Kidney (tissue), 14 donors: Measurements from ENCODE around the gene MMP14. TPM values are rescaled to one million over a fixed set of nuclear protein-coding genes. Genes with fewer than 3 reads are reported as not detected.

Experiments
- DNase-seq, 5 donors: peaks; one replicate each; pipeline ENCODE4 v3.0.0-alpha.2; 2013 to 2020
- FAIRE-seq: peaks from 2 replicates; lab custom pipeline; 2012; peaks lifted over from hg19 to GRCh38; lab: Jason Lieb, UNC
- H3K27ac ChIP-seq, 2 donors: one replicate each; pipeline ENCODE4 v1.7.0; 2013; ENCODE audit warnings: low read depth in 2 of 2, low read length in 2 of 2, inconsistent platforms in 1 of 2
- H3K27me3 ChIP-seq: one replicate; pipeline ENCODE4 v1.7.1; 2013; ENCODE audit warnings: low read length, inconsistent platforms; ENCODE audit not compliant: control insufficient read depth, insufficient read depth
- H3K36me3 ChIP-seq, 3 donors: one replicate each; pipeline versions ENCODE4 v1.7.0 to v1.7.1; 2013; ENCODE audit warnings: low read length in 3 of 3, control low read depth in 1 of 3, inconsistent platforms in 1 of 3; ENCODE audit not compliant: insufficient read depth in 3 of 3, control insufficient read depth in 2 of 3
- H3K4me1 ChIP-seq, 3 donors: one replicate each; pipeline versions ENCODE4 v1.7.0 to v1.7.1; 2013; ENCODE audit warnings: low read length in 3 of 3, inconsistent platforms in 1 of 3, low read depth in 1 of 3; ENCODE audit not compliant: control insufficient read depth in 2 of 3, insufficient read depth in 2 of 3
- H3K4me3 ChIP-seq, 3 donors: one replicate each; pipeline versions ENCODE4 v1.7.0 to v1.8.1; 2013; ENCODE audit warnings: low read length in 3 of 3, control low read depth in 1 of 3, inconsistent platforms in 1 of 3
- H3K9ac ChIP-seq, 3 donors: one replicate each; pipeline versions ENCODE4 v1.7.0 to v1.7.1; 2013; ENCODE audit warnings: low read length in 3 of 3, control low read depth in 1 of 3, inconsistent platforms in 1 of 3
- H3K9me3 ChIP-seq, 3 donors: one replicate each; pipeline versions ENCODE4 v1.7.0 to v1.7.1; 2013; ENCODE audit warnings: low read length in 3 of 3, control low read depth in 1 of 3, inconsistent platforms in 1 of 3; ENCODE audit not compliant: control insufficient read depth in 2 of 3, insufficient read depth in 1 of 3
- CTCF ChIP-seq: IDR thresholded peaks from 3 replicates; pipeline ENCODE4 v1.5.1; 2012; ENCODE audit warnings: mild to moderate bottlenecking, moderate library complexity, borderline replicate concordance; ENCODE audit not compliant: insufficient read depth; ENCODE audit errors: extremely low read depth
- intact Hi-C: fragments of 100-400 bp; cut with DNase I; formaldehyde crosslinking; loops from one replicate; pipeline ENCODE4 v1.11.1; 2022
- polyA plus RNA-seq: library from polyadenylated mRNA; stranded (reverse); fragments of 350-450 nt; fragmentation: Illumina TruSeq; extraction: RNeasy Lipid Tissue Mini Kit (QIAGEN cat#74804); gene quantifications from one replicate; pipeline ENCODE4 v1.2.3, GENCODE V29; 2014; ENCODE audit warnings: low read depth, low replicate concordance; ENCODE audit not compliant: insufficient read depth
- total RNA-seq: library from RNA; stranded (reverse); fragmentation: NEBNext Ultra II Directional; extraction: Animal tissue kit (Norgen Biotek cat#: 25700); gene quantifications from one replicate; pipeline ENCODE4 v1.2.1, GENCODE V29; 2021
- donor health status: control.
- donor health status: control.
- donor health status: control.
- donor health status: control.
- donor health status: control.
- donor health status: DM: yes; HTN: yes; CAD: no.
- donor health status: Normal renal cell carcinoma (clear cell type).

Gene MMP14
- total and polyA plus RNA-seq, 2 donors from 2014 or later, result 30.1 to 108 TPM

- DNase-seq (no peak), FAIRE-seq (no peak)
- Histone ChIP-seq H3K9me3 (no peaks in the 10 kb centered on the region), H3K4me1 (peaks cover 0 to 3% (median 0%) of the 10 kb centered on the region in 3 donors), H3K27ac (no peak overlapping the region), H3K36me3 (peaks cover 11 to 42% (median 24%) of the 10 kb centered on the region in 3 donors), H3K27me3 (no peaks in the 10 kb centered on the region), H3K9ac (no peak overlapping the region), H3K4me3 (no peak overlapping the region)
- no peak for TF ChIP-seq CTCF
- intact Hi-C loops, result no loop called here
Measured at GRCh38 chr14:22841311-22841710, 4.9 kb downstream of the MMP14 start.

GRCh38 chr14:22841769-22842168, 5.4 kb downstream of the MMP14 start:
- H3K4me3 ChIP-seq, result no peak overlapping the region
- FAIRE-seq (no peak), DNase-seq (no peak)
- no peak for TF ChIP-seq CTCF
- peaks cover 0 to 3% (median 0%) of the 10 kb centered on the region in 3 donors for H3K4me1 ChIP-seq
- no peaks in the 10 kb centered on the region for H3K9me3 ChIP-seq
- intact Hi-C loops, result no loop called here
- H3K27me3 ChIP-seq, result no peaks in the 10 kb centered on the region
- no peak overlapping the region for H3K27ac ChIP-seq
- no peak overlapping the region for H3K9ac ChIP-seq
- H3K36me3 ChIP-seq, result peaks cover 13 to 44% (median 24%) of the 10 kb centered on the region in 3 donors

GRCh38 chr14:22842211-22843122, 6.1 kb downstream of the MMP14 start:
- H3K27ac ChIP-seq, result no peak overlapping the region
- H3K36me3 ChIP-seq, result peaks cover 13 to 44% (median 24%) of the 10 kb centered on the region in 3 donors
- no peak overlapping the region for H3K4me3 ChIP-seq
- no peaks in the 10 kb centered on the region for H3K9me3 ChIP-seq
- intact Hi-C loops, result no loop called here
- H3K4me1 ChIP-seq, result peaks cover 0 to 3% (median 0%) of the 10 kb centered on the region in 3 donors
- DNase-seq, result no peak
- no peak for TF ChIP-seq CTCF
- no peaks in the 10 kb centered on the region for H3K27me3 ChIP-seq
- no peak overlapping the region for H3K9ac ChIP-seq
- no peak for FAIRE-seq
